SK-N-SH (cell line): Measurements from ENCODE around the gene HOXB5. TPM values are rescaled to one million over a fixed set of nuclear protein-coding genes. Genes with fewer than 3 reads are reported as not detected.

Experiments
- CTCF ChIA-PET: fragments of 300-600, 350-600 bp; formaldehyde crosslinking; extraction: SDS; loops from one replicate; lab custom pipeline; 2021; lab: Yijun Ruan, JAX
- POLR2A ChIA-PET: fragments of 350-600 bp; sonication (Branson Sonifier 250); formaldehyde crosslinking; extraction: SDS; loops from one replicate; lab custom pipeline; 2020; ENCODE audit warnings: antibody characterized with exemption, inconsistent platforms; lab: Yijun Ruan, JAX
- DNase-seq: peaks from one replicate; pipeline ENCODE4 v3.0.0; 2012
- H2AFZ ChIP-seq: fragments of 200-600 bp; sonication (generic); 2 replicates; pipeline ENCODE4 v1.8.1; 2016; ENCODE audit warnings: antibody characterized with exemption, mild to moderate bottlenecking, low read depth
- H3F3A ChIP-seq: fragments of 200-600 bp; sonication (generic); replicated peaks from 2 replicates; pipeline ENCODE3; 2016; ENCODE audit warnings: antibody characterized with exemption, mild to moderate bottlenecking; ENCODE audit not compliant: insufficient read depth
- H3K27ac ChIP-seq, 2 experiments: fragments of 200-500 bp in 1 of 2; fragments of 200-600 bp in 1 of 2; sonication (Bioruptor generic) in 1 of 2; sonication (generic), shearing (Covaris generic) in 1 of 2; 2 replicates each; pipeline versions ENCODE4 v1.5.1 to v1.6.1; 2014 to 2016; ENCODE audit warnings: low read depth in 2 of 2, inconsistent platforms in 1 of 2, low read length in 1 of 2, mild to moderate bottlenecking in 1 of 2, mixed read lengths in 1 of 2
- H3K27me3 ChIP-seq: fragments of 200-600 bp; sonication (generic), shearing (Covaris generic); 2 replicates; pipeline ENCODE4 v1.6.1; 2016; ENCODE audit warnings: mixed run types; ENCODE audit not compliant: insufficient read depth
- H3K36me3 ChIP-seq, 2 experiments: fragments of 200-500 bp in 1 of 2; fragments of 200-600 bp in 1 of 2; sonication (Bioruptor generic) in 1 of 2; sonication (generic) in 1 of 2; replicated peaks in 1 of 2; 2 replicates each; pipeline versions ENCODE3 to v1.5.1; 2014 to 2016; ENCODE audit warnings: low read length in 1 of 2, mild to moderate bottlenecking in 1 of 2; ENCODE audit not compliant: insufficient read depth in 2 of 2, control insufficient read depth in 1 of 2
- H3K4me1 ChIP-seq, 2 experiments: fragments of 200-500 bp in 1 of 2; fragments of 200-600 bp in 1 of 2; sonication (Bioruptor generic) in 1 of 2; sonication (generic), shearing (Covaris generic) in 1 of 2; 2 replicates each; pipeline versions ENCODE4 v1.5.1 to v1.6.1; 2014 to 2016; ENCODE audit warnings: low read depth in 1 of 2, low read length in 1 of 2, mixed run types in 1 of 2; ENCODE audit not compliant: insufficient read depth in 2 of 2, control insufficient read depth in 1 of 2
- H3K4me2 ChIP-seq: fragments of 200-600 bp; sonication (generic), shearing (Covaris generic); 2 replicates; pipeline ENCODE4 v1.6.1; 2017; ENCODE audit warnings: mixed run types
- H3K4me3 ChIP-seq, 2 experiments: fragments of 200-500 bp in 1 of 2; fragments of 200-600 bp in 1 of 2; sonication (Bioruptor generic) in 1 of 2; sonication (generic), shearing (Covaris generic) in 1 of 2; 2 replicates each; pipeline versions ENCODE4 v1.5.1 to v1.8.1; 2014 to 2016; ENCODE audit warnings: low read depth in 2 of 2, inconsistent platforms in 1 of 2, low read length in 1 of 2, mild to moderate bottlenecking in 1 of 2, mixed read lengths in 1 of 2, moderate library complexity in 1 of 2
- H3K79me2 ChIP-seq: fragments of 200-600 bp; sonication (generic); 2 replicates; pipeline ENCODE4 v1.8.1; 2017; ENCODE audit warnings: mild to moderate bottlenecking; ENCODE audit not compliant: insufficient read depth
- H3K9ac ChIP-seq: fragments of 200-600 bp; sonication (generic); 2 replicates; pipeline ENCODE4 v1.6.1; 2017; ENCODE audit warnings: mixed run types
- H3K9me2 ChIP-seq: fragments of 200-600 bp; sonication (generic); 2 replicates; pipeline ENCODE4 v1.6.1; 2017; ENCODE audit warnings: mixed run types
- H3K9me3 ChIP-seq: fragments of 200-600 bp; sonication (generic); 2 replicates; pipeline ENCODE4 v1.6.1; 2017; ENCODE audit warnings: mixed run types, mild to moderate bottlenecking, moderate library complexity
- H4K20me1 ChIP-seq: fragments of 200-600 bp; sonication (generic); 2 replicates; pipeline ENCODE4 v1.6.1; 2017; ENCODE audit warnings: mild to moderate bottlenecking, mixed run types; ENCODE audit not compliant: insufficient read depth
- CHD2 ChIP-seq: fragments of 150-350 bp; IDR thresholded peaks from 2 replicates; pipeline ENCODE4 v1.6.1; 2018; ENCODE audit warnings: low read length; ENCODE audit not compliant: partially characterized antibody
- EZH2phosphoT487 ChIP-seq: fragments of 200-600 bp; sonication (generic); IDR thresholded peaks from 2 replicates; pipeline ENCODE4 v1.6.1; 2017; ENCODE audit warnings: low read depth, mixed run types, mild to moderate bottlenecking, antibody characterized with exemption, moderate library complexity, borderline replicate concordance
- FOXJ3 ChIP-seq: sonication (generic); formaldehyde crosslinking; IDR thresholded peaks from 2 replicates; pipeline ENCODE4 v1.5.1; 2020; ENCODE audit warnings: mild to moderate bottlenecking, missing genetic modification reagents
- JUND ChIP-seq: IDR thresholded peaks from 2 replicates; pipeline ENCODE4 v1.4.0; 2012
- POLR2AphosphoS5 ChIP-seq: IDR thresholded peaks from 2 replicates; pipeline ENCODE4 v1.6.1; 2012; ENCODE audit warnings: low read depth, low read length
- TAF1 ChIP-seq: IDR thresholded peaks from 2 replicates; pipeline ENCODE4 v1.6.1; 2012; ENCODE audit warnings: low read depth, mild to moderate bottlenecking, low read length, moderate library complexity, borderline replicate concordance
- USF1 ChIP-seq: IDR thresholded peaks from 2 replicates; pipeline ENCODE4 v1.4.0; 2012; ENCODE audit warnings: low read depth, borderline replicate concordance
- YY1 ChIP-seq: IDR thresholded peaks from 2 replicates; pipeline ENCODE4 v1.4.0; 2012; ENCODE audit warnings: low read depth, mild to moderate bottlenecking
- WGBS: methylation state at CpG from one replicate; pipeline ENCODE4 v1.1.6; 2017; ENCODE audit warnings: low lambda C conversion rate; 5-methylcytosine and 5-hydroxymethylcytosine counted together
- polyA plus RNA-seq, 3 experiments: library from polyadenylated mRNA; depleted of rRNA; stranded (reverse); fragments of >200 nt; gene quantifications; 2 replicates each; pipeline ENCODE4 v1.2.3, GENCODE V29; 2012
- TF ChIP-seq, protein P1 (sequence below): IDR thresholded peaks from 2 replicates; pipeline ENCODE4 v1.6.1; 2012; ENCODE audit warnings: mild to moderate bottlenecking, low read depth, low read length, moderate library complexity

The HOXB5 gene
- polyA plus RNA-seq, 1 of the 3 experiments (the other 2 are of a cell fraction): not detected

- H3K4me3 ChIP-seq: no peak overlapping the region
- peaks cover 20% of the 10 kb centered on the region; the same call in 1 of the 2 replicates for H4K20me1 ChIP-seq
- no peak overlapping the region for H3K4me2 ChIP-seq
Measured at GRCh38 chr17:48598736-48599135, 5.2 kb upstream of the HOXB5 start.

GRCh38 chr17:48597778-48598631 is 4.4 kb upstream of the HOXB5 start:
- H3K4me2 ChIP-seq: peak overlapping the region; percentile 72; the same call in 1 of the 2 replicates
- H3K79me2 ChIP-seq: no peaks in the 10 kb centered on the region
- peaks cover 0 to 4% of the 10 kb centered on the region in 2 experiments; a peak in 1 of 4 replicates for H3K4me1 ChIP-seq
- peaks cover 98% of the 10 kb centered on the region for H3K27me3 ChIP-seq
- no peaks in the 10 kb centered on the region for H3K9me3 ChIP-seq
- 0 out of 4 replicates have a peak overlapping the region, but pooled peaks of 1 of the 2 experiments have one; percentile 28 for H3K4me3 ChIP-seq
- no peaks in the 10 kb centered on the region for H3K36me3 ChIP-seq
- POLR2A ChIA-PET: no interaction called here
- peak overlapping the region; percentile 75; the same call in 1 of the 2 replicates for H2AFZ ChIP-seq
- H3K27ac ChIP-seq: no peak overlapping the region
- DNase-seq: no peak
- H4K20me1 ChIP-seq: peaks cover 20% of the 10 kb centered on the region; the same call in 1 of the 2 replicates
- WGBS: 17% methylated on average over 60 of the region's 68 CpGs
- no peaks in the 10 kb centered on the region for H3K9me2 ChIP-seq
- no peak for TF ChIP-seq CHD2
- TF ChIP-seq EZH2phosphoT487: peak; percentile 83
- no peak for TF ChIP-seq TAF1
- TF ChIP-seq, protein P1, sequence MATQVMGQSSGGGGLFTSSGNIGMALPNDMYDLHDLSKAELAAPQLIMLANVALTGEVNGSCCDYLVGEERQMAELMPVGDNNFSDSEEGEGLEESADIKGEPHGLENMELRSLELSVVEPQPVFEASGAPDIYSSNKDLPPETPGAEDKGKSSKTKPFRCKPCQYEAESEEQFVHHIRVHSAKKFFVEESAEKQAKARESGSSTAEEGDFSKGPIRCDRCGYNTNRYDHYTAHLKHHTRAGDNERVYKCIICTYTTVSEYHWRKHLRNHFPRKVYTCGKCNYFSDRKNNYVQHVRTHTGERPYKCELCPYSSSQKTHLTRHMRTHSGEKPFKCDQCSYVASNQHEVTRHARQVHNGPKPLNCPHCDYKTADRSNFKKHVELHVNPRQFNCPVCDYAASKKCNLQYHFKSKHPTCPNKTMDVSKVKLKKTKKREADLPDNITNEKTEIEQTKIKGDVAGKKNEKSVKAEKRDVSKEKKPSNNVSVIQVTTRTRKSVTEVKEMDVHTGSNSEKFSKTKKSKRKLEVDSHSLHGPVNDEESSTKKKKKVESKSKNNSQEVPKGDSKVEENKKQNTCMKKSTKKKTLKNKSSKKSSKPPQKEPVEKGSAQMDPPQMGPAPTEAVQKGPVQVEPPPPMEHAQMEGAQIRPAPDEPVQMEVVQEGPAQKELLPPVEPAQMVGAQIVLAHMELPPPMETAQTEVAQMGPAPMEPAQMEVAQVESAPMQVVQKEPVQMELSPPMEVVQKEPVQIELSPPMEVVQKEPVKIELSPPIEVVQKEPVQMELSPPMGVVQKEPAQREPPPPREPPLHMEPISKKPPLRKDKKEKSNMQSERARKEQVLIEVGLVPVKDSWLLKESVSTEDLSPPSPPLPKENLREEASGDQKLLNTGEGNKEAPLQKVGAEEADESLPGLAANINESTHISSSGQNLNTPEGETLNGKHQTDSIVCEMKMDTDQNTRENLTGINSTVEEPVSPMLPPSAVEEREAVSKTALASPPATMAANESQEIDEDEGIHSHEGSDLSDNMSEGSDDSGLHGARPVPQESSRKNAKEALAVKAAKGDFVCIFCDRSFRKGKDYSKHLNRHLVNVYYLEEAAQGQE: no peak
- TF ChIP-seq JUND: no peak
- CTCF ChIA-PET: interaction anchor here (1.2 to 1.4 kb wide), 2 partner anchors 11 to 74 kb away, joined by 3 read pairs; no protein-coding TSS in a partner anchor
- no peak overlapping the region for H3K9ac ChIP-seq
- H3F3A ChIP-seq: peaks cover 4% of the 10 kb centered on the region

More at GRCh38 chr17:48598736-48599135, 5.2 kb upstream of the HOXB5 start:
- Histone ChIP-seq H2AFZ (no peak overlapping the region), H3F3A (peaks cover 4% of the 10 kb centered on the region), H3K27ac (no peak overlapping the region), H3K9me3 (no peaks in the 10 kb centered on the region), H3K4me1 (no peaks in the 10 kb centered on the region; a peak in 1 of 4 replicates), H3K9ac (no peak overlapping the region), H3K9me2 (no peaks in the 10 kb centered on the region)
- WGBS: 30% methylated on average over 7 of the region's 7 CpGs
- no peak for DNase-seq
- TF ChIP-seq FOXJ3 (no peak), USF1 (no peak), YY1 (no peak), POLR2AphosphoS5 (no peak)
- TF ChIP-seq, protein P1: no peak
- TF ChIP-seq, all 33 proteins: peak for 0
- ChIA-PET CTCF (interaction anchor here (0.7 to 1.4 kb wide), 3 partner anchors 12 to 73 kb away, joined by 3 read pairs; no protein-coding TSS in a partner anchor), POLR2A (no interaction called here)
- H3K79me2 ChIP-seq: no peaks in the 10 kb centered on the region
- no peaks in the 10 kb centered on the region for H3K36me3 ChIP-seq
- H3K27me3 ChIP-seq: peaks cover 99% of the 10 kb centered on the region
